ENCODE data around the gene UVRAG. TPM values are rescaled to one million over a fixed set of nuclear protein-coding genes. Genes with fewer than 3 reads are reported as not detected.
A peak's percentile ranks its signal among the peaks of the same experiment; 100 is the strongest.
"Not testable (repeated sequence)": the region's sequence is repeated elsewhere in the genome, so short reads cannot be mapped to it uniquely, and the experiment has no call there.

UVRAG gene
- total and polyA plus RNA-seq, 5 experiments from 2014 or later: 8.9 to 22.3 (median 12.6) TPM

- H3K27ac Mint-ChIP-seq: peak overlapping the region in 2 of 10 donors; percentile 15 to 62
- no peak for ATAC-seq
- peak in 6 of 10 donors; percentile 0 to 35 (median 16) for DNase-seq
Measured at GRCh38 chr11:76048763-76049162, 233.8 kb downstream of the UVRAG start.

DNA sequence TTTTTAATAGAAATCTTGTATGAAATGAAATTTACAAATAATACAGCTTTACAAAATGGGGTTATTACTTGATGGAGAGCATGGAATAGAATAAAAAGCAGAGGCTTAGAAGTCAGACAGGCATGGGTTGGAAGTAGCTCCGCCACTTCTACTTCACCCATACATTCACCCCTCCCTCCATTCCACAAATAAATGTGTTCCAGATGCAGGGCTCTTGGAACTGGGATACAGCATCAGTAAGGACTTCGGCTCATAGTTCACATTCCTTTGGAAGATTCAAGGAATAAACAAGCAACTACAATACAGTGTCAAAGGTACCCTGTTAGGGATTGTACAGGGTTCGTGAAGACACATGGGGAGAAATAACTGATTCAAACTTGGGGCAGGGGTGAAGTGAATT, 234.5 kb downstream of the UVRAG start:
- H3K4me1 Mint-ChIP-seq: peaks cover 0 to 14% (median under 1%) of the 10 kb centered on the region in 4 donors
- peaks cover 13 to 56% (median 24%) of the 10 kb centered on the region in 9 donors for H3K9me3 Mint-ChIP-seq
- H3K4me3 Mint-ChIP-seq: no peak overlapping the region
- ATAC-seq (no peak), DNase-seq (no peak)
- peaks cover 44 to 75% (median 64%) of the 10 kb centered on the region in 3 donors for H3K36me3 Mint-ChIP-seq
- H3K27ac Mint-ChIP-seq: no peak overlapping the region
- no peaks in the 10 kb centered on the region for H3K27me3 Mint-ChIP-seq
- POLR2A ChIA-PET: no interaction called here

More at GRCh38 chr11:76048763-76049162, 233.8 kb downstream of the UVRAG start:
- no peaks in the 10 kb centered on the region for H3K27me3 Mint-ChIP-seq
- POLR2A ChIA-PET: no interaction called here
- H3K4me3 Mint-ChIP-seq: peak overlapping the region in 1 of 10 donors; percentile 18
- peaks cover 13 to 56% (median 23%) of the 10 kb centered on the region in 9 donors for H3K9me3 Mint-ChIP-seq
- peaks cover 43 to 75% (median 58%) of the 10 kb centered on the region in 3 donors for H3K36me3 Mint-ChIP-seq
- peaks cover 0 to 11% (median 0%) of the 10 kb centered on the region in 4 donors for H3K4me1 Mint-ChIP-seq

DNA sequence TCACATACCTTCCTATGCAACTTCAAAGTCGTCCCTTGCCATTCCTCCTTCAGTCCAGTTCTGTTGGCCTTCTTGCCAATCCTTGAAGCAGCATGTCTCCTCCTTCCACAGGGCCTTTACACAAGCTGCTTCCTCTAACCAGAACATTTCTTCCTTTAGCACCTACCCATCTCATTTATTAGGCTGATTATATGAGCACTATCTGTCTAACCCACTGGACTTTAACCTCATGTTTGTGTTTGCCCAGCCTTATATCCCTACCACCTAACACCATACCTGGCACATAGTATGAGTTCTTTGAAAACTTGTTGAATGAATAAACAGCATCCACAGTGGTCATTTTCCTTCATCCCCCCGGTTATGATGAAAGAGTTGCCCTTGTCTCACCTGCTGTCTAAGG, 236.9 kb downstream of the UVRAG start:
- H3K4me1 Mint-ChIP-seq: peaks cover 0 to 14% (median 3%) of the 10 kb centered on the region in 4 donors
- peaks cover 2 to 33% (median 13%) of the 10 kb centered on the region in 9 donors for H3K9me3 Mint-ChIP-seq
- POLR2A ChIA-PET: no interaction called here
- peaks cover 45 to 58% (median 49%) of the 10 kb centered on the region in 3 donors for H3K36me3 Mint-ChIP-seq
- H3K27me3 Mint-ChIP-seq: no peaks in the 10 kb centered on the region
- no peak overlapping the region for H3K27ac Mint-ChIP-seq
- H3K4me3 Mint-ChIP-seq: no peak overlapping the region
- ATAC-seq (no peak), DNase-seq (no peak)

GRCh38 chr11:76054330-76054729, 239.3 kb downstream of the UVRAG start:
- ATAC-seq (no peak), DNase-seq (no peak)
- H3K36me3 Mint-ChIP-seq: peaks cover 25 to 34% (median 26%) of the 10 kb centered on the region in 3 donors
- peak overlapping the region in 1 of 10 donors; percentile 33 for H3K27ac Mint-ChIP-seq
- POLR2A ChIA-PET: no interaction called here
- H3K27me3 Mint-ChIP-seq: no peaks in the 10 kb centered on the region
- H3K9me3 Mint-ChIP-seq: peaks cover 0 to 9% (median 1%) of the 10 kb centered on the region in 9 donors
- no peak overlapping the region for H3K4me3 Mint-ChIP-seq
- peaks cover 0 to 14% (median 3%) of the 10 kb centered on the region in 4 donors for H3K4me1 Mint-ChIP-seq

DNA sequence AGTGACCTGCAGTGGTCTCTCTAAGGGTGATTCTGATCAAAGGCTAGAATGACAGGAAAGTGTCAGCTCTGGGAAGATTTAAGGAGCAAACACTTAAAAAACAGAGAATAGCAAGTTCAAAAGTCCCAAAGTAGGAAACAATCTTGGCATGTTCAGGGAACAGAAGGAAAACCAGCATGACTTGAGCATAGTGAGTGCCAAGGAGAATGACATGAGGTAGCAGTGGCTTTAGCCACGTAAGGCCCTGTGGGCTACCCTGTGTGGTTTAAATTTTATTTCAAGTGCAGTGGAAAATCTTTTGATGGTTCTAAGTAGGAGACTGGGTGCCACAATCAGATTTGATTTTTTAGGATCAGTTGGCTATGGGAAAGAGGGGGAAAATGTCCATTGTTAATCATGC, 241.9 kb downstream of the UVRAG start:
- DNase-seq: no peak
- no peaks in the 10 kb centered on the region for H3K27me3 Mint-ChIP-seq
- H3K4me3 Mint-ChIP-seq: no peak overlapping the region
- H3K36me3 Mint-ChIP-seq: peaks cover 13 to 34% (median 26%) of the 10 kb centered on the region in 3 donors
- no peak for ATAC-seq
- no peak overlapping the region for H3K27ac Mint-ChIP-seq
- H3K9me3 Mint-ChIP-seq: peaks cover 0 to 2% (median 0%) of the 10 kb centered on the region in 9 donors
- peaks cover 0 to 11% (median 3%) of the 10 kb centered on the region in 4 donors for H3K4me1 Mint-ChIP-seq
- POLR2A ChIA-PET: no interaction called here

DNA sequence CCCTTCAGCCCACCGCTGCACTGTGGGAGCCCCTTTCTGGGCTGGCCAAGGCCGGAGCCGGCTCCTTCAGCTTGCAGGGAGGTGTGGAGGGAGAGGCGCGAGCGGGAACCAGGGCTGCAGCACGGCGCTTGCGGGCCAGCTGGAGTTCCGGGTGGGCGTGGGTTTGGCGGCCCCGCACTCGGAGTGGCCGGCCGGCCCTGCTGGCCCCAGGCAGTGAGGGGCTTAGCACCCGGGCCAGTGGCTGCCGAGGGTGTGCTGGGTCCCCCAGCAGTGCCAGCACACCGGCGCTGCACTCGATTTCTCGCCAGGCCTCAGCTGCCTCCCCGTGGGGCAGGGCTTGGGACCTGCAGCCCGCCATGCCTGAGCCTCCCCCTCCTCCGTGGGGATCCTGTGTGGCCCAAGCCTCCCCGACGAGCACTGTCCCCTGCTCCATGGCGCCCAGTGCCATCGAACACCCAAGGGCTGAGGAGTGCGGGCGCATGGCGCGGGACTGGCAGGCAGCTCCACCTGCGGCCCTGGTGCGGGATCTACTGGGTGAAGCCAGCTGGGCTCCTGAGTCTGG, 245.5 kb downstream of the UVRAG start:
- H3K4me3 Mint-ChIP-seq, ATAC-seq, H3K9me3 Mint-ChIP-seq, POLR2A ChIA-PET, H3K27ac Mint-ChIP-seq, H3K4me1 Mint-ChIP-seq, H3K27me3 Mint-ChIP-seq, DNase-seq: not testable (repeated sequence)
- H3K36me3 Mint-ChIP-seq: peaks cover 7 to 25% (median 14%) of the 10 kb centered on the region in 3 donors

GRCh38 chr11:76062733-76063132, 247.7 kb downstream of the UVRAG start:
- no peaks in the 10 kb centered on the region for H3K4me1 Mint-ChIP-seq
- H3K36me3 Mint-ChIP-seq: peaks cover 11 to 46% (median 27%) of the 10 kb centered on the region in 3 donors
- H3K4me3 Mint-ChIP-seq: no peak overlapping the region
- no peak overlapping the region for H3K27ac Mint-ChIP-seq
- H3K27me3 Mint-ChIP-seq: no peaks in the 10 kb centered on the region
- no peak for DNase-seq
- no peaks in the 10 kb centered on the region for H3K9me3 Mint-ChIP-seq
- POLR2A ChIA-PET: no interaction called here
- ATAC-seq: no peak

- H3K36me3 Mint-ChIP-seq: peaks cover 12 to 58% (median 32%) of the 10 kb centered on the region in 3 donors
- POLR2A ChIA-PET: no interaction called here
- H3K4me1 Mint-ChIP-seq: no peaks in the 10 kb centered on the region
- no peak overlapping the region for H3K4me3 Mint-ChIP-seq
- H3K27me3 Mint-ChIP-seq: no peaks in the 10 kb centered on the region
- DNase-seq: no peak
- ATAC-seq: no peak
- no peaks in the 10 kb centered on the region for H3K9me3 Mint-ChIP-seq
- H3K27ac Mint-ChIP-seq: no peak overlapping the region
Measured at GRCh38 chr11:76064192-76064591, 249.2 kb downstream of the UVRAG start.

GRCh38 chr11:76067099-76067498, 252.1 kb downstream of the UVRAG start:
- POLR2A ChIA-PET: no interaction called here
- no peaks in the 10 kb centered on the region for H3K27me3 Mint-ChIP-seq
- no peak for DNase-seq
- peaks cover 10 to 55% (median 32%) of the 10 kb centered on the region in 3 donors for H3K36me3 Mint-ChIP-seq
- H3K9me3 Mint-ChIP-seq: no peaks in the 10 kb centered on the region
- ATAC-seq: no peak
- H3K4me3 Mint-ChIP-seq: no peak overlapping the region
- H3K4me1 Mint-ChIP-seq: peaks cover 0 to 7% (median 4%) of the 10 kb centered on the region in 4 donors
- H3K27ac Mint-ChIP-seq: no peak overlapping the region

DNA sequence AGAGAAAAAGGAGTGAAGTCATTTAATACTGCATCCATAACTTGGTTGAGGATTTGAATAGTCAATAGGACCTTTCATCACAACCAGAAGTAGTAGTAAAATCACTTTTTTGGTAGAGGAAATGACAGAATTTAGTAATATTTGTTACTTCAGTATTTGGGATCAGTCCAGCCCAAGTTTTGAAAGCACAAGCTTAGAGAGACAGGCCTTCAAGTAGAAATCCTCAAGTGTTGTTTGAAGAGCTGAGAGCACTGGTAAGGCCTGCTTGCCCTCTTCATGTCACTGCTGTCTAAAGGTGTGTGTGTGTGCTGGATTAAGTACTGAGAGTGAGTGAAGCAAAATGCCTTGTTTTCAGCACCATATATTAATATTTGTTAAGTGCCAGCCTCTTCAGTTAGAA, 254.0 kb downstream of the UVRAG start:
- POLR2A ChIA-PET: no interaction called here
- ATAC-seq (no peak), DNase-seq (no peak)
- no peaks in the 10 kb centered on the region for H3K9me3 Mint-ChIP-seq
- H3K4me3 Mint-ChIP-seq: no peak overlapping the region
- peaks cover 7 to 50% (median 33%) of the 10 kb centered on the region in 3 donors for H3K36me3 Mint-ChIP-seq
- no peak overlapping the region for H3K27ac Mint-ChIP-seq
- H3K4me1 Mint-ChIP-seq: peaks cover 2 to 7% (median 4%) of the 10 kb centered on the region in 4 donors
- H3K27me3 Mint-ChIP-seq: no peaks in the 10 kb centered on the region

GRCh38 chr11:76071090-76071489, 256.1 kb downstream of the UVRAG start:
- no peak overlapping the region for H3K4me3 Mint-ChIP-seq
- ATAC-seq (no peak), DNase-seq (no peak)
- H3K9me3 Mint-ChIP-seq: peaks cover 0 to 5% (median 0%) of the 10 kb centered on the region in 9 donors
- no peak overlapping the region for H3K27ac Mint-ChIP-seq
- H3K36me3 Mint-ChIP-seq: peaks cover 10 to 49% (median 40%) of the 10 kb centered on the region in 3 donors
- POLR2A ChIA-PET: no interaction called here
- H3K27me3 Mint-ChIP-seq: no peaks in the 10 kb centered on the region
- H3K4me1 Mint-ChIP-seq: peaks cover 8 to 14% (median 13%) of the 10 kb centered on the region in 4 donors

DNA sequence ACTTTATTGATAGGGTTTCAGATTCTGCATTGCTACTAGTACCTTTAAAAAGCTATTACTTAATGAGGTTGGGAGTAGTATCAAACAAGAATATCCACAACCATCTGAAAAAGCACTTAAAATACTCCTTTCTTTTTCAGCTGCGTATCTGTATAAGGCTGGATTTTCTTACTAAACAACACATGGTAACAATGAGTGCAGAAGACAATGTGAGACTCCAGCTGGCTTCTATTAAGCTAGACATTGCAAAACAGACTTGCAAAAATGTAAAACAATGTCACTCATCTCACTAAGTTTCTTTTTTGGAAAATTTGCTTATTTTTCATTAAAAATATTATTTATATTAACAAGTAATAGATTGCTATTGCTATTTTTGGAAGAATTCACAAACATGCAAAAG, 258.7 kb downstream of the UVRAG start:
- ATAC-seq: no peak
- Mint-ChIP-seq H3K4me3 (no peak overlapping the region), H3K4me1 (peaks cover 14 to 30% (median 18%) of the 10 kb centered on the region in 4 donors)

DNA sequence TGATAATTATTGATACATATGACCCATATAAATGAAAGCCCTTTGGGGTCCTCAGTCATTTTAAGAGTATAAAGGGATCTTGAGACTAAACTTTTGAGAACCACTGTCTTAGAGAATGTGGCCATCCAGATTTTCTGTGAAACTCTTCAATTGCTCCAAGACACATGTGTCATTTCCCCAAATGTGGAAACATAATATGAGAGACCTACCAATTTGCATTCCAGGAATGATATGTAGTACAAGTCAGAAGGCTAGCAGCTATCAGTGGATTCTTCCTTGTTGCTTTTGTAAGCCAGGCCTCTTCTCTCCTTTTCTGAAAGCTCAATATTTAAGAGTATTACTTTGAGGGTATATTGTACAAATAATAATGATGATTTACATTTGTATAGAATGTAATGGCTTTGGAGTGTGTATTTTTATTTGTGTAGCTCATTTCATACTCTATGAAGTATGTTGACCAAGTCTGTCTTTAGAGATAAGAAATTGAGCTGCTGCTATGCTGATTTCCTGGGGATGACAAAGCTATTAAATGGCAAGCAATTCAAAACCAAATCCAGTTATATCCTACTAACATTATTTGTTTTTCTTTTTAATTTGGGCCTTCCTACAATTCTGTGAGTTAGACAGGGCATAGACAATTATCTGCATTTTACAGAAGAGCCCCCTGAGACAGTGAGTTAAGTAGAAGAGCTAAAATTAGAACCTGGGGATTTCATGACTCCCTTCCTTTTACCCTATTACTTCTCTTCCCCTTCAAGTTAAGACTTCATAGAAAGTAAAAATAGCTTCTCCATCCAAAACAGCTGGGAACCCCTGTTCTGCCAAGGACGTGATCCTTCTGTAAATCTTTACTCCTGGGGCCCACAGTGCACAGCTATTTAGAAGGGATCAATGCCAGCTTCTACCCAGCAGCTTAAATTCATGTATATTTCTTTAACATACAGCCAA, 259.4 kb downstream of the UVRAG start:
- H3K4me3 Mint-ChIP-seq: no peak overlapping the region

More for the DNA sequence above, 258.7 kb downstream of the UVRAG start:
- H3K36me3 Mint-ChIP-seq: peaks cover 10 to 29% (median 26%) of the 10 kb centered on the region in 3 donors
- H3K27ac Mint-ChIP-seq: no peak overlapping the region
- DNase-seq: no peak
- POLR2A ChIA-PET: no interaction called here
- peaks cover 0 to 8% (median 0%) of the 10 kb centered on the region in 9 donors for H3K9me3 Mint-ChIP-seq
- H3K27me3 Mint-ChIP-seq: no peaks in the 10 kb centered on the region

More for the DNA sequence above, 259.4 kb downstream of the UVRAG start:
- peak overlapping the region in 1 of 10 donors; percentile 0 for H3K27ac Mint-ChIP-seq
- POLR2A ChIA-PET: no interaction called here
- peaks cover 7 to 29% (median 29%) of the 10 kb centered on the region in 3 donors for H3K36me3 Mint-ChIP-seq
- ATAC-seq: no peak
- H3K9me3 Mint-ChIP-seq: peaks cover 0 to 8% (median 0%) of the 10 kb centered on the region in 9 donors
- peaks cover 14 to 30% (median 18%) of the 10 kb centered on the region in 4 donors for H3K4me1 Mint-ChIP-seq
- DNase-seq: no peak
- H3K27me3 Mint-ChIP-seq: no peaks in the 10 kb centered on the region
